HG03045 (cell line): Measurements from ENCODE around the gene ZEB2.
A peak's percentile ranks its signal among the peaks of the same experiment; 100 is the strongest.

Source experiments
- ATAC-seq: cut with Tn5 transposase; IDR thresholded peaks from one replicate; pipeline ENCODE4 v1.9.1; 2021; ENCODE audit warnings: mild to moderate bottlenecking, moderate library complexity; ENCODE audit not compliant: unreplicated experiment

ZEB2 gene

DNA sequence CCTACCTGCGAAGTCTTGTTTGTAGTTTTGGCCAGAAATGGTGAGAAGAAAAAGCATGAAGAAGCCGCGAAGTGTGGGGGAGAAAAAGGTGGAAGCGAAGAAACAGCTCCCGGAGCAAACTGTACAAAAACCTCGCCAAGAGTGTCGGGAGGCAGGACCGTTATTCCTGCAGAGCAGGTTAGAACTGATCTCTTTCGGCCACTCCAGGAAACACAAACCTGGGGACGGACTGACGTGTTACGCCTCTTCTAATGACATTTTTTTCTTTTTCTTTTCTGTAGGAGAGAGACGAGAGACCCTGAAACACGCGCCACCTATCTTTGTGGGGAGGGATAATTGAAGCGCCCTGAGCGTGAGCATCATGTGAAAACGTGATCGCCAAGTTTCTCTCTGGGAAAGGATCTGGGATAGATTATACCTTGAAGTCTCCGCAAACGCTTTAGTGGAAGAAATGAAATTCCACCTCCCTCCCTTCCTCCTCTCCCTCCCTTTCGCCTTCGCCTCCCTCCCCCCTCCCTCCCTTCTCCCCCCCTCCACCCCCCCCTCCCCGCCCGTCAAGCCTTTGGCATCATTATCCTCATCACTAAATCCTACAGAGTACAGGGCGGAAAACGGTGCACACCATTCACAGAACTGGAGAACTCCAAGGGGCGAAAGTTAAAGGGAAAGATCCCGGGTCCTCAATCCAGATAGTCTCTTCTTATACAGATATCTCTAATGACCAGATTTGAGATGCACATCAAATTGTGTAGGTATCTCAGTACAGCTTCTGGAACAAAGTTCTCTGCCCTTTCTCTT lies at the start of gene ZEB2:
TSS of gene ZEB2 (minus strand) at position 186 of the 798 bp plus-strand sequence. CDS start 2,769 bp downstream, outside the sequence.
- ATAC-seq = no peak

DNA sequence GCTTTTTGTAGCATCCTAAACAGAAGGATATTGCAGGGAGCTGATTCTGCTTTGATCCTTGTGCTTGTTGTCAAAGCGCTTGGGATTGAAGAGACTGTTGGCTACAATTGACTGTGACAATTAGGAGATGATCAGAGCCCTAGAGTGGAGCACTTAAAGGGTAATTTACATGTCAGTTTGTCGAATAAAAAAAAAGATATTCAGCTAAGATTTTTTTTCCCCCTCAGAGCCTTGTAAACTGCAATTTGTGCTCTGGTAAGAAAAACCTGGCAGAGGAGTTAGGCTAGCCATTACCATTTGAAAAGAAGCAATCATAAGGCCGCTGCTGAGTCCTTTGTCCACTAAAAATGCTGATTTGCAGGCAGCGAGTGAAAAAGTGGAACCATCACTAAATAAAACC lies 47.8 kb upstream of the ZEB2 start:
- no peak for ATAC-seq

GRCh38 chr2:144566448-144566847 lies 46.5 kb upstream of the ZEB2 start:
- ATAC-seq = no peak

DNA sequence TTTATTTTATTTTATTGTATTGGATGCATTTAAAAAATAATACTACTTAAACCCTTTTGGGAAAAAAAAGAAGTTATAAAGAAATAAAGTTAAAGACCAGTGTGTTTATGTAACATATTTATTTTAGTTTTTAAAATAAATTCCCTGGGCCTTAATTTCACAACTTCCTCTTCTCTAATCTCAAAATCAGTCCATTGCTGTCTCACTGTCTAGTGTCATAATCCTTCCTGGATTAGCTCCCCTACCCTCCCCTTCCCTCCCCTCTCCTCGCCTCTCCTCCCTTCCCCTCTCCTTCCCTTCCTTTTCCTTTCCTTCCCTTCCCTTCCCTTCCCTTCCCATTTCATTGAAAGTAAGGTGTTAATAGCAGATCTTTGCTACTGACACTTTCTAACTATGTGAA lies 40.3 kb upstream of the ZEB2 start:
- ATAC-seq = no peak

DNA sequence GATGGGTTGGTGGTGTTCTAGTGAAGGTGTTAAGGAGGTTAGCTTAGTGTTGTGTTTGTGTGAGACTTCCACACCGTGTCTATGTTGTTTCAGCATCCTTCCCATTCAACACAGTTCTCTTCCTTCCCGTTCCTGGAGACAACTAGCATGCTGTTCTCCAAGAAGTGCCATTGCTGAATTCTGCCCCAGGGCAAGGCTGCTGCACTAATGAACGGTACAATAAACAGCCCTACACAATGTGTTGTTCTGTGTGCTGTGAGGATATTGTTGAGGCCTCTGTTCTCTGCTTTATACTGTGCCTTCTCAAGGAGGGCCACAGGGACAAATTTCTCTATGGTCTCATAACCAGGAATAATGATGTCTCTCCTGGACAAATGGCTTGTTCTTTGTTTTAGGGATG lies 39.8 kb upstream of the ZEB2 start:
- no peak for ATAC-seq

GRCh38 chr2:144559242-144559641 lies 39.3 kb upstream of the ZEB2 start:
- ATAC-seq = no peak

GRCh38 chr2:144554492-144555210 lies 34.7 kb upstream of the ZEB2 start:
- no peak for ATAC-seq

GRCh38 chr2:144553379-144553778 lies 33.5 kb upstream of the ZEB2 start:
- no peak for ATAC-seq

DNA sequence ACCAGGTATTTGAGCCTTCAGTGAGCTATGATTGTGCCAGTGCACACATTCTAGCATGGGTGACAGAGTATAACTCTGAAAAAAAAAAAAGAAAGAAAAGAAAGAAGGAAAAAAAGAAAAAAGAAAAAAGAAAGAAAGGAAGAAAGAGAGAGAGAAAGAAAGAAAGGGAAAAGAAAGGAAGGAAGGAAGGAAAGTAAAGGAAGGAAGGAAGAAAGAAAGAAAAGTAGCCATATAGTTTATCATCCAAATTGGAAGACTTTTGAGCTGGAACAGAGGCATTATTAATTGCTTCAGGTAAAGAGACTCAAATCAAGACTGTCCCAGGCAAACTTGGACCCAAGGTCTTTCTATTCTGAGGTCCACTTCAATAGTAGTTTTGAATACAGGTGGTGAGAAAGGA lies 32.9 kb upstream of the ZEB2 start:
- ATAC-seq = no peak

- ATAC-seq = no peak
These were observed 31.0 kb upstream of the ZEB2 start for GRCh38 chr2:144550911-144551310.

- no peak for ATAC-seq
These were observed 30.2 kb upstream of the ZEB2 start for GRCh38 chr2:144550084-144550483.

DNA sequence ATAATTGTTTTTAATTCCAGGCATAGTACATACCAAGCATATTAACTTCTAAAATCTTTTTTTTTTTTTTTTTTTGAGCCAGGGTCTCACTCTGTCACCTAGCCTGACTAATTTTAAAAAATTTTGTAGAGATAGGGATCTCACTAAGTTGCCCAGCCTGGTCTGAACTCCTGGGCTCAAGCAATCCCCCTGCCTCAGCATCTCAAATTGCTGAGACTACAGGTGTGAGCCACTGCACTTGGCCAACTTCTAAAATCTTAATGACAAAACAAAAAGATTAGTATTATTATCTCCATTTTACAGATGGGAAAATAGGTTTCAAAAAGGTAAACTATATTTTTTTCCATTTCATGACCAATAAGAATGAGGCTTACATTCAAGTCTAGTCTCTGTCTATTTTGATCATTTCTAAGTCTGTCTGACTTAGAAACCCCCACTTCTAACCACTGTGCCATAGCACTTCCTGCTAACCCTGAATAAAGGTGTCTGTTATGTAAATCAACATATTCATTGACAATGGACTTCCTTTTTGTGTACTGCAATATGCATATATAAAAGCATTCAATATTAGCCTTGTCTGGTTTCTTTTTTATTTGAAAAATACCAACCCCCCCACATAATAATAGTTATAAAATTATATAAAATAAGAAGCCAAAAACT lies 28.7 kb upstream of the ZEB2 start:
- peak; percentile 56 for ATAC-seq

DNA sequence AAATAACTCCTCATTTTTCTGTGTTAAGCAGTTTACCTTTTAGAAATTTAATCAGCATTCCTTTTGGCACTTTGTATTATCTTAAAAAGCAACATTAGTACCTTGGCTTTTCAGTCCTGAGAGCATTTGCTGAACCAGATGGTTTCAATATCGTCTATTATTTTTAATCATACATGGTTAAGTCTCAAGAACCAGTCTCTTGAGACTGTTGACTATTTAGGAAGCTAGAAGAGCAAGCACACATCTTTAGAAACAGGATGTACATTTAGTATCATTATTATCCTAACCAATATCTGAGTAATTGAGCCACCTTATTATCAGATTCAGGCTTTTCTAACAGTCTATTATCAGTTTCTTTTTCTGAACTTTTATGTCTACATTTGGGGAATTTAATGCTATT lies 28.2 kb upstream of the ZEB2 start:
- no peak for ATAC-seq

DNA sequence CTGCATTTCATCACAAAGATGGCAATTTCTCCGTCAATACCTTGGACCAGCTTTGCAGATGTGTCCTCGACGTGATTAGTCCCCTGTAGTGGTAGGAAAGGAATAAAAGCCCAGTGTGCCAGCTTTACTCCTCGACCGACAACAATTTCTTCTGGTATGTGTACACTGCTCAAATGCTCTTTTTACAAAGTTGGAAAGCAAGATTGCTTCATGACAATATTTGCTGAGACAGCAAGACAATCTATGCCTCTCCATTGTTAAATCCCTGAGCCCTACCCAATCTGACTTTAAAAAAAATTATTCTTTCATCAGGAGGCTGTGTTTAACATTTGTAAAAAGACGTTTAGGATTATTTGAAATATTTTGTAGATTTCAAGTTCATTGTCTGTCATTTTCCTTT lies 27.6 kb upstream of the ZEB2 start:
- ATAC-seq = no peak

GRCh38 chr2:144546933-144547332 lies 27.0 kb upstream of the ZEB2 start:
- no peak for ATAC-seq

GRCh38 chr2:144545787-144546186 lies 25.9 kb upstream of the ZEB2 start:
- no peak for ATAC-seq

GRCh38 chr2:144544053-144544452 lies 24.1 kb upstream of the ZEB2 start:
- no peak for ATAC-seq

- no peak for ATAC-seq
These were observed 21.5 kb upstream of the ZEB2 start for GRCh38 chr2:144541396-144541795.

DNA sequence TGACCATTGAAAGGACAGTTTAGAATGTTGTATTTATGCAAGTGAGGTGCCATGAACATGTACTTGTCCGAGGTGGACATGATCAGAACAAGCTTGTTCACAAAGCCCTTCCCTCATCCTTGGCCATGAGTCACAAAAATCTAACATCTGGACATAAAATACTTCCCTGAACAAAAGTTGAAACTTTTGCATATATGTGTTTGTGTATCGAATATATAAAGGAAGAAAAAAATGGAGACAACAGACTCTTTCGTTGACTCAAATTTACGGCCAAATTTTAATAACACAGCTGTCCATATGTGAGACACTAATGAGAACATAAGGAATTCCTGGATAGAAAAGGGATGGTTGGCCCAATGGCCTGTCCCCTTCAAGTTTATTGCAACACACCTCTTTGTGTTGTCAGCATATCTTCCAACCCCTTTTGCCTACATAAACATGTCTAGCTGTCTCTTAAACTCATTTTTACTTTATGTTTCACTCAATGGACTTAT lies 19.4 kb upstream of the ZEB2 start:
- no peak for ATAC-seq

GRCh38 chr2:144535300-144535699 lies 15.4 kb upstream of the ZEB2 start:
- no peak for ATAC-seq

DNA sequence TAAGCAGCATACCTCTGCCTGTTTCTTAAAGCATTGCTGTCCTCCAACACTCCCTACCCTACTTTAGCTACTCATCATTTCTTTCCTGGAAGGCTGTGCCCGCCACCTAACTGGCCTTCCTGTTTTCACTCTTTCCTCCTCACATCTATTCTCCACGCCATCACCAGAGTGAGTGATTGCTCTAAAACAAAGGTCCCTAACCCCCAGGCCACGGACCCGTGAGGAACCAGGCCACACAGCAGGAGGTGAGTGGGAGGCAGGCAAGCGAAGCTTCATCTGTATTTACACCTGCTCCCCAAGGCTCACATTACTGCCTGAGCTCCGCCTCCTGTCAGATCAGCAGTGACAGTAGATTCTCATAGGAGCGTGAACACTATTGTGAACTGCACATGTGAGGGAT lies 13.3 kb upstream of the ZEB2 start:
- ATAC-seq = no peak

DNA sequence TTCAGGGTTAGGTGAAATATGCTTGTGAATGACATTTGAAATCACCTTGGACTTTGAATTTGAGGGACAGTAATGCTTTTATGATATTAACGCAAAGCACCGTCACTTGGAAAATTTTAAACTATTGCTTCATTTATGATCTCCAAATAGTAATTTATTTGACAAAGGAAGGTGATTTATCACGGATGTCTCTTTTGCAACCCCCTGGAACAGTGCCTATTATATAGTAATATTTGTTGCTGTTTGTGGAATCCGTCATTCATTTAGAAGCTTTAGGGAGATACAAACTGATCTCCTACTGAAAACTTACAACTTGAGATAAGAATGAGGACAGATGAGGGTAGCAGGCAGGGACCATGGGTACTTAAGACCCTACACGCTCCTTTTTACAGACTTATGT lies 10.7 kb upstream of the ZEB2 start:
- ATAC-seq = no peak
